OCI-LY7 (cell line): ENCODE data around the gene DLG5.

Experiments used
- CTCF ChIP-seq: fragments of 200-600 bp; sonication (generic); conservative IDR thresholded peaks from 2 replicates; pipeline ENCODE4 v1.5.1; 2014; ENCODE audit warnings: mild to moderate bottlenecking, antibody characterized with exemption, low read length, moderate library complexity, mixed read lengths
- EZH2phosphoT487 ChIP-seq: fragments of 200-600 bp; sonication (generic); IDR thresholded peaks from 2 replicates; pipeline ENCODE4 v1.6.1; 2018; ENCODE audit warnings: low read depth, borderline replicate concordance, mild to moderate bottlenecking, mixed run types, antibody characterized with exemption, low read length, moderate library complexity, mixed read lengths

- TF ChIP-seq CTCF: no peak
- no peak for TF ChIP-seq EZH2phosphoT487
Measured at GRCh38 chr10:77789016-77789415, 137.5 kb downstream of the DLG5 start.
